HEK293T (cell line): ENCODE data around the gene MED27.

Experiments
- CTCF ChIA-PET: fragments of 350-600 bp; formaldehyde crosslinking; extraction: SDS; loops from one replicate; lab custom pipeline; 2021; ENCODE audit warnings: antibody characterized with exemption, inconsistent platforms; lab: Yijun Ruan, JAX
- POLR2A ChIA-PET: fragments of 350-600 bp; formaldehyde crosslinking; extraction: SDS; loops from one replicate; lab custom pipeline; 2020; ENCODE audit warnings: antibody characterized with exemption, inconsistent platforms; lab: Yijun Ruan, JAX
- DNase-seq: peaks from one replicate; pipeline ENCODE4 v3.0.0; 2012; ENCODE audit warnings: mixed read lengths; ENCODE audit errors: extremely low spot score
- ARNT ChIP-seq: fragments of 450-650 bp; IDR thresholded peaks from 2 replicates; pipeline ENCODE4 v1.6.1; 2017; ENCODE audit warnings: mild to moderate bottlenecking
- BHLHE40 ChIP-seq: fragments of 450-650 bp; IDR thresholded peaks from 2 replicates; pipeline ENCODE4 v1.6.1; 2016; ENCODE audit warnings: mild to moderate bottlenecking, moderate library complexity, borderline replicate concordance
- CTBP1 ChIP-seq: fragments of 450-650 bp; IDR thresholded peaks from 2 replicates; pipeline ENCODE4 v1.6.1; 2016; ENCODE audit warnings: borderline replicate concordance
- ELF4 ChIP-seq: fragments of 450-650 bp; IDR thresholded peaks from 2 replicates; pipeline ENCODE4 v1.6.1; 2017; ENCODE audit warnings: antibody characterized with exemption
- FOXA1 ChIP-seq: fragments of 450-650 bp; IDR thresholded peaks from 2 replicates; pipeline ENCODE4 v1.6.1; 2016; ENCODE audit warnings: mild to moderate bottlenecking
- FOXK2 ChIP-seq: fragments of 450-650 bp; IDR thresholded peaks from 2 replicates; pipeline ENCODE4 v1.6.1; 2016; ENCODE audit warnings: mild to moderate bottlenecking
- FOXM1 ChIP-seq: fragments of 450-650 bp; IDR thresholded peaks from 2 replicates; pipeline ENCODE4 v1.6.1; 2017; ENCODE audit warnings: mild to moderate bottlenecking, borderline replicate concordance
- HDGF ChIP-seq: fragments of 450-650 bp; IDR thresholded peaks from 2 replicates; pipeline ENCODE4 v1.6.1; 2017; ENCODE audit warnings: antibody characterized with exemption, borderline replicate concordance
- L3MBTL2 ChIP-seq: fragments of 450-650 bp; conservative IDR thresholded peaks from 2 replicates; pipeline ENCODE4 v1.6.1; 2016; ENCODE audit warnings: mild to moderate bottlenecking
- LEF1 ChIP-seq: fragments of 450-650 bp; IDR thresholded peaks from 2 replicates; pipeline ENCODE4 v1.6.1; 2017; ENCODE audit warnings: mild to moderate bottlenecking, borderline replicate concordance
- NFRKB ChIP-seq: fragments of 450-650 bp; IDR thresholded peaks from 2 replicates; pipeline ENCODE4 v1.6.1; 2016; ENCODE audit warnings: mild to moderate bottlenecking, moderate library complexity
- PKNOX1 ChIP-seq: fragments of 450-650 bp; IDR thresholded peaks from 2 replicates; pipeline ENCODE4 v1.6.1; 2016
- SP1 ChIP-seq: fragments of 450-650 bp; IDR thresholded peaks from 2 replicates; pipeline ENCODE4 v1.6.1; 2017
- SUZ12 ChIP-seq: fragments of 450-650 bp; IDR thresholded peaks from 2 replicates; pipeline ENCODE4 v1.6.1; 2016; ENCODE audit warnings: mild to moderate bottlenecking
- TARDBP ChIP-seq: fragments of 450-650 bp; IDR thresholded peaks from 2 replicates; pipeline ENCODE4 v1.6.1; 2016
- ZNF384 ChIP-seq: fragments of 450-650 bp; IDR thresholded peaks from 2 replicates; pipeline ENCODE4 v1.6.1; 2016

Gene MED27

DNA sequence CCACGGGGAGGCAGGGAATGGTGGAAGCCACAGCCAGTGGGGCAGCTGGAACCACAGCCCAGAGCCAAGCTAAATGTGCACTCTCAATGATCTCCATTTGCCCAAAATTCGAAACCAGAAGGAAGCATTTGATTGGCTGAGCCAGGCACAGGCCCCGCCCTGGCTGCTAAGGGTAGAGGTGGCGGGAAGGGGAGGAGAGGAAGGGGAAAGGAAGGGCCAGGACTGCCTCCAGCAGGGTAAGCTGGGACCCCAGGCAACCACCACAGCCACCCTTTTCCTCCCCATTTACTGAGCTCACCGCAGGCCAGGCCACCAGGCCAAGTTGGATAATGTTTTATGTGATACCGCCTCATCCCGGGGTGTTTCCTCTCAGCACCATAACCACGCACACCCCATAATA, 239.4 kb downstream of the MED27 start:
- DNase-seq: no peak

DNA sequence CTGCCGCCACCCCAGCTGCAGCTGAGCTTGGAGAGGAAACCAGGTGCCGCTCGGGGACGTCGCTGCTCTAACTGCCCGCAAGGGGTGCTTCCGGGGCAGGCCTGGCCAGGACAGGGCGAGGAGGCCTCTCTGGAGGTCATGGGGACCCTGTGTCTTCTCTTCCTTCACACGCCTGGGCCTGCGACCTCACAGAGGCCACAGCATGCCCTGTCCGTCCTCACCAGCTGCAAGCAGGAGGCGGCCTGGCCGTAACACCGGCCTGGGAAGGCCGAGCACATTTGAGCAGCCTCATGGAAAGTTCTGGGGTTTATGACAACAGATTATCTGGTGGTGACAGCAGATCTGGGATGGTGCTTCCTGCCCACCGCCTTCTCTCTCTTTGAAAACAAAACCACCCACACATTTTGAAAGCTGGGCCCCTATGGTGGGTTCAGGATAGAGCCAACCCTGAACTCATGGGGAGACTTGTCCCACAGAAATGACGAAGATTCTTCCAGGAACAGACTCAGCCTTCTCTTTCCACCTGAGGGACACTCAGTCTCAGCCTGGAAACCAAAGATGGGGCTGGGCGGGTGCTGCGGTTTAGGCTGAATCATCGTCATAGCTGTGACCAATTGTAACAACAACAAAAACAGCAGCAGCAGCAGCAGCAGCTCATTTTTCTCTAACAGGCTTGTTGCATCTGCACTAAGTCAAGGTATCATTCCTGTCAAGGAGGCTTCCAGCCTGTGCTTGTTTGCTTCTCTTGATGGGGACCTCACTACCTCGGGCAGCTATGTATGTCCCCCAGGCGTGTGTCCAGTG, 240.2 kb downstream of the MED27 start:
- POLR2A ChIA-PET: no interaction called here
- CTCF ChIA-PET: no interaction called here
- DNase-seq: no peak
- TF ChIP-seq TARDBP (no peak), PKNOX1 (no peak), ELF4 (no peak), ARNT (no peak), ZNF384 (no peak), FOXA1 (no peak), BHLHE40 (no peak), LEF1 (no peak), CTBP1 (no peak), HDGF (no peak), SP1 (no peak), L3MBTL2 (no peak), SUZ12 (no peak), FOXM1 (no peak), FOXK2 (no peak), NFRKB (no peak)

More for the DNA sequence above, 239.4 kb downstream of the MED27 start:
- POLR2A ChIA-PET: no interaction called here
- TF ChIP-seq CTBP1 (no peak), ELF4 (no peak), SUZ12 (no peak), ZNF384 (no peak), FOXA1 (no peak), PKNOX1 (no peak), NFRKB (no peak), LEF1 (no peak), HDGF (no peak), TARDBP (no peak), BHLHE40 (no peak), L3MBTL2 (no peak), ARNT (no peak)
- CTCF ChIA-PET: no interaction called here

DNA sequence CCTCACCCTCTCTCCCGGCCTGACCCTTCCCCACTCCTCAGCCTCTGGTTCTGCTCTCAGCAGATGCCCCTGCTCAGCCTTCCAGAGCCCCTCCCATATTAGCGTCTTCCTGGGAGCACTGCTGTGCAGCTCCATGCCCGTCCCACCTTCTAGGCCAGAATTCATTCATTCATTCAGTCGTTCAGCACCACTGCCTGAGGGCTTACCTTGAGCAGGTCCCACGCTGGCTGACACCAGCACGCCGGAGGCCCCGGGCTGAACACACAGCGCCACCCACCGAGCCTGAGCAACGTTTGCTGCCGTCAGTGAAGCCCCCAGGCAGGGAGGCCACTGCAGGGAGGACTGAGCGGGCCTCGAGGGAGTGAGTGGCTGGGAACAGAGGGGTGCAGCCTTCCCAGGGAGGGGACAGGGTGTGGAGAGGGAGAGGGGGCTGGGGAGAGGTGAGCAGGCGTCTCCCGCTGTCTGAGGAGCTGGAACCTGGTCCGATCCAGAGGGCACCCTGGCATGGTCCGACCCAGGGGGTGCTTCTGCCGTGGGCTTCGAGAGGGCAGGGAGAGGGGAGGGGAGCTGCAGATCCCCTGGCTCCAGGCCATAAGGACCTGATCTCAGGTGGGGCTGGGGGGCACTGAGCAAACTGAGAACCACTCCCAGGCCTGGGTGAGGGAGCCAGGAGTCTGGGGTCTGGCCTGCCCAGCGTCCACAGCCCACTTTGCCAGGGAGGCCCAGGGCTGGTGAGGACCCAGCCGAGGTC, 241.0 kb downstream of the MED27 start:
- ChIA-PET CTCF (interaction anchor here (0.6 kb wide), 1 partner anchor 267 kb away, joined by 3 read pairs; no protein-coding TSS in a partner anchor), POLR2A (no interaction called here)
- DNase-seq: no peak
- TF ChIP-seq BHLHE40 (no peak), FOXM1 (no peak), TARDBP (no peak), SP1 (no peak), LEF1 (no peak), HDGF (no peak), FOXA1 (no peak), L3MBTL2 (no peak), NFRKB (no peak), FOXK2 (no peak), SUZ12 (no peak), CTBP1 (no peak), ELF4 (no peak), ZNF384 (no peak), ARNT (no peak), PKNOX1 (no peak)

GRCh38 chr9:131837836-131838235, 241.8 kb downstream of the MED27 start:
- no peak for DNase-seq
- POLR2A ChIA-PET: no interaction called here

More at GRCh38 chr9:131837836-131838235, 241.8 kb downstream of the MED27 start:
- CTCF ChIA-PET: interaction anchor here (0.6 kb wide), 1 partner anchor 268 kb away, joined by 3 read pairs; no protein-coding TSS in a partner anchor
- no peak for TF ChIP-seq ARNT
- TF ChIP-seq FOXM1: no peak
- TF ChIP-seq PKNOX1: no peak
- TF ChIP-seq FOXA1: no peak
- TF ChIP-seq LEF1: no peak
- TF ChIP-seq TARDBP: no peak
- no peak for TF ChIP-seq FOXK2
- TF ChIP-seq NFRKB: no peak
- TF ChIP-seq HDGF: no peak
- no peak for TF ChIP-seq CTBP1
- no peak for TF ChIP-seq BHLHE40
- no peak for TF ChIP-seq SUZ12
- TF ChIP-seq L3MBTL2: no peak
- TF ChIP-seq ZNF384: no peak
